SK-N-SH (cell line): ENCODE results near the gene SSRP1.

ENCODE experiments used
- CTCF ChIP-seq: fragments of 200-600 bp; sonication (generic); IDR thresholded peaks from 2 replicates; pipeline ENCODE4 v1.6.1; 2017; ENCODE audit warnings: antibody characterized with exemption, mild to moderate bottlenecking, moderate library complexity
- ELF1 ChIP-seq: IDR thresholded peaks from 2 replicates; pipeline ENCODE4 v1.4.0; 2012
- EP300 ChIP-seq, 2 experiments: IDR thresholded peaks; 2 replicates each; pipeline versions ENCODE4 v1.4.0 to v1.6.1; 2012; ENCODE audit warnings: borderline replicate concordance in 1 of 2, low read depth in 1 of 2, low read length in 1 of 2
- JUND ChIP-seq: IDR thresholded peaks from 2 replicates; pipeline ENCODE4 v1.4.0; 2012
- POLR2AphosphoS5 ChIP-seq: IDR thresholded peaks from 2 replicates; pipeline ENCODE4 v1.6.1; 2012; ENCODE audit warnings: low read depth, low read length
- REST ChIP-seq: IDR thresholded peaks from 2 replicates; pipeline ENCODE4 v1.6.1; 2012; ENCODE audit warnings: mild to moderate bottlenecking, low read depth, low read length, moderate library complexity
- RFX5 ChIP-seq: IDR thresholded peaks from 2 replicates; pipeline ENCODE4 v1.6.1; 2012; ENCODE audit warnings: mild to moderate bottlenecking, improper control_type of control experiment, low read length
- SIN3A ChIP-seq: IDR thresholded peaks from 2 replicates; pipeline ENCODE4 v1.6.1; 2012; ENCODE audit warnings: low read depth, mild to moderate bottlenecking, low read length, moderate library complexity, borderline replicate concordance
- TCF12 ChIP-seq: IDR thresholded peaks from 2 replicates; pipeline ENCODE4 v1.4.0; 2012
- TEAD4 ChIP-seq: IDR thresholded peaks from 2 replicates; pipeline ENCODE4 v1.4.0; 2012; ENCODE audit warnings: mild to moderate bottlenecking, borderline replicate concordance; ENCODE audit not compliant: insufficient read depth
- USF2 ChIP-seq: fragments of 150-350 bp; IDR thresholded peaks from 2 replicates; pipeline ENCODE4 v1.6.1; 2017; ENCODE audit warnings: antibody characterized with exemption, low read length, low read depth, borderline replicate concordance
- YY1 ChIP-seq: IDR thresholded peaks from 2 replicates; pipeline ENCODE4 v1.4.0; 2012; ENCODE audit warnings: low read depth, mild to moderate bottlenecking
- ZBTB33 ChIP-seq: IDR thresholded peaks from 2 replicates; pipeline ENCODE4 v1.4.0; 2012; ENCODE audit warnings: low read depth, borderline replicate concordance

GRCh38 chr11:57297221-57297620, 38.5 kb downstream of the SSRP1 start:
- TF ChIP-seq POLR2AphosphoS5 (no peak), SIN3A (no peak), ELF1 (no peak), REST (no peak), CTCF (no peak), TEAD4 (no peak), RFX5 (no peak), EP300 (IDR thresholded peaks at IDR 0.05; ENCODE audit: borderline replicate concordance in 1 of 2, low read depth in 1 of 2, low read length in 1 of 2) (no peak), ZBTB33 (no peak), YY1 (no peak), USF2 (no peak), TCF12 (no peak), JUND (no peak)
